ENCODE results near the gene SLC13A2. TPM values are rescaled to one million over a fixed set of nuclear protein-coding genes. Genes with fewer than 3 reads are reported as not detected.

The SLC13A2 gene
- total and polyA plus RNA-seq, 9 of the 15 experiments (the other 6 are each of a cell fraction or from before 2014, with no cell fraction given), result 0.13 TPM; not detected in 8

DNA sequence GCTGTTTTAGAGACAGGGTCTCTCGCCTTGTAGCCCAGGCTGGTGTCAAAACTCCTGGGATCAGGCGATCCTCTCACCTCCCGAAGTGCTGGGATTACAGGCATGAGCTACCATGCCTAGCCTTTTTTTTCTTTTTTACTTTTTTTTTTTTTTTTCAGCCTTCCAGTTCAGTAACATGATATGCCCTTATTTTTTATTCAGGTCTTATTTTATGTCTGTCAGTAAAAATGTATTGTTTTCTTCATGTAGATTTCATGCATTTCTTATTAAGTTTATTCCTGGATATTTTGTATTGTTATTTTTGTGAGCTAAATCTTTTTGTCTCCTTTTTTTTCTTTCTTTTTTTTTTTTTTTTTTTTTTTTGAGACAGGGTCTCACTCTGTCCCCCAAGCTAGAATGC is 30.0 kb downstream of the SLC13A2 start:
- H4K20me1 ChIP-seq (replicated peaks; ENCODE audit: control insufficient read depth, insufficient read depth, low read length), result peaks cover 4% of the 10 kb centered on the region
- FAIRE-seq (no peak), DNase-seq (ENCODE audit: extremely low read depth in 1 of 4, low spot score in 3 of 4) (no peak), ATAC-seq (no peak)
- no peak overlapping the region for H3K4me3 ChIP-seq
- POLR2A ChIA-PET, result interaction anchor here (0.6 to 1.1 kb wide), 6 partner anchors 9 to 222 kb away, joined by 3 to 7 read pairs (median 3); no protein-coding TSS in a partner anchor
- H3K9me1 ChIP-seq (ENCODE audit: control insufficient read depth, insufficient read depth, low read length), result no peaks in the 10 kb centered on the region
- H3K4me1 ChIP-seq (replicated peaks in 1 of 2; ENCODE audit: control insufficient read depth in 2 of 2, insufficient read depth in 2 of 2, low read length in 2 of 2), result peaks cover 0 to 24% of the 10 kb centered on the region in 2 experiments; a peak in 2 of 5 replicates
- TF ChIP-seq, protein P1, sequence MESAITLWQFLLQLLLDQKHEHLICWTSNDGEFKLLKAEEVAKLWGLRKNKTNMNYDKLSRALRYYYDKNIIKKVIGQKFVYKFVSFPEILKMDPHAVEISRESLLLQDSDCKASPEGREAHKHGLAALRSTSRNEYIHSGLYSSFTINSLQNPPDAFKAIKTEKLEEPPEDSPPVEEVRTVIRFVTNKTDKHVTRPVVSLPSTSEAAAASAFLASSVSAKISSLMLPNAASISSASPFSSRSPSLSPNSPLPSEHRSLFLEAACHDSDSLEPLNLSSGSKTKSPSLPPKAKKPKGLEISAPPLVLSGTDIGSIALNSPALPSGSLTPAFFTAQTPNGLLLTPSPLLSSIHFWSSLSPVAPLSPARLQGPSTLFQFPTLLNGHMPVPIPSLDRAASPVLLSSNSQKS (CRISPR knock-in tag; IDR thresholded peaks at IDR 0.05), result no peak
- TF ChIP-seq ZNF830 (CRISPR knock-in tag; IDR thresholded peaks at IDR 0.05) (no peak), FOXA1 (IDR thresholded peaks at IDR 0.05; ENCODE audit: borderline replicate concordance) (no peak), GTF2E2 (tag; IDR thresholded peaks at IDR 0.05) (no peak), GTF2A2 (tag; IDR thresholded peaks at IDR 0.05) (no peak), ILK (tag; IDR thresholded peaks at IDR 0.05; ENCODE audit: borderline replicate concordance, low read depth) (no peak), NFE2L1 (tag; IDR thresholded peaks at IDR 0.05; ENCODE audit: borderline replicate concordance, low read depth) (no peak), GABPB1 (CRISPR knock-in tag; IDR thresholded peaks at IDR 0.05) (no peak), ZBTB34 (CRISPR knock-in tag; IDR thresholded peaks at IDR 0.05) (no peak), YBX1 (IDR thresholded peaks at IDR 0.05) (no peak)
- TF ChIP-seq, protein P2, sequence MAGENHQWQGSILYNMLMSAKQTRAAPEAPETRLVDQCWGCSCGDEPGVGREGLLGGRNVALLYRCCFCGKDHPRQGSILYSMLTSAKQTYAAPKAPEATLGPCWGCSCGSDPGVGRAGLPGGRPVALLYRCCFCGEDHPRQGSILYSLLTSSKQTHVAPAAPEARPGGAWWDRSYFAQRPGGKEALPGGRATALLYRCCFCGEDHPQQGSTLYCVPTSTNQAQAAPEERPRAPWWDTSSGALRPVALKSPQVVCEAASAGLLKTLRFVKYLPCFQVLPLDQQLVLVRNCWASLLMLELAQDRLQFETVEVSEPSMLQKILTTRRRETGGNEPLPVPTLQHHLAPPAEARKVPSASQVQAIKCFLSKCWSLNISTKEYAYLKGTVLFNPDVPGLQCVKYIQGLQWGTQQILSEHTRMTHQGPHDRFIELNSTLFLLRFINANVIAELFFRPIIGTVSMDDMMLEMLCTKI (IDR thresholded peaks at IDR 0.05; ENCODE audit: partially characterized antibody), result no peak
- TF ChIP-seq, protein P3, sequence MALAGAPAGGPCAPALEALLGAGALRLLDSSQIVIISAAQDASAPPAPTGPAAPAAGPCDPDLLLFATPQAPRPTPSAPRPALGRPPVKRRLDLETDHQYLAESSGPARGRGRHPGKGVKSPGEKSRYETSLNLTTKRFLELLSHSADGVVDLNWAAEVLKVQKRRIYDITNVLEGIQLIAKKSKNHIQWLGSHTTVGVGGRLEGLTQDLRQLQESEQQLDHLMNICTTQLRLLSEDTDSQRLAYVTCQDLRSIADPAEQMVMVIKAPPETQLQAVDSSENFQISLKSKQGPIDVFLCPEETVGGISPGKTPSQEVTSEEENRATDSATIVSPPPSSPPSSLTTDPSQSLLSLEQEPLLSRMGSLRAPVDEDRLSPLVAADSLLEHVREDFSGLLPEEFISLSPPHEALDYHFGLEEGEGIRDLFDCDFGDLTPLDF (CRISPR knock-in tag; IDR thresholded peaks at IDR 0.05), result no peak
- TF ChIP-seq, protein P4, sequence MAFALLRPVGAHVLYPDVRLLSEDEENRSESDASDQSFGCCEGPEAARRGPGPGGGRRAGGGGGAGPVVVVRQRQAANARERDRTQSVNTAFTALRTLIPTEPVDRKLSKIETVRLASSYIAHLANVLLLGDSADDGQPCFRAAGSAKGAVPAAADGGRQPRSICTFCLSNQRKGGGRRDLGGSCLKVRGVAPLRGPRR (CRISPR knock-in tag; IDR thresholded peaks at IDR 0.05), result no peak
- H3K27ac ChIP-seq (ENCODE audit: extremely low read depth, low read depth, low read length), result no peak overlapping the region
- H3K79me2 ChIP-seq (ENCODE audit: control insufficient read depth, insufficient read depth, low read length), result no peaks in the 10 kb centered on the region
- intact Hi-C loops (cut with micrococcal nuclease) (no loop called here), in situ Hi-C loops (cut with MboI) (no loop called here)
- H3K4me2 ChIP-seq (ENCODE audit: insufficient read depth, low read length), result no peak overlapping the region
- CTCF ChIA-PET (ENCODE audit: low intra/inter-chr PET ratio), result no interaction called here
- H2AFZ ChIP-seq (ENCODE audit: low read depth, low read length), result no peak overlapping the region
- peaks cover 27 to 39% of the 10 kb centered on the region in 2 experiments for H3K27me3 ChIP-seq (ENCODE audit: control insufficient read depth in 2 of 2, insufficient read depth in 2 of 2, low read length in 2 of 2)
- 0% methylated on average over 3 of the region's 3 CpGs for WGBS (ENCODE audit: insufficient coverage, low coverage, missing lambda C conversion rate)
- no peaks in the 10 kb centered on the region for H3K9me3 ChIP-seq (replicated peaks; ENCODE audit: control insufficient read depth, insufficient read depth, low read depth, low read length)
- H3K9ac ChIP-seq (ENCODE audit: insufficient read depth in 1 of 2, low read depth in 2 of 2, low read length in 2 of 2), result no peak overlapping the region
- BruUV-seq (replicated peaks), result no TSS peak
- no peaks in the 10 kb centered on the region for H3K36me3 ChIP-seq (ENCODE audit: control insufficient read depth, insufficient read depth, low read length)
